ENCODE results near the gene ATXN7. TPM values are rescaled to one million over a fixed set of nuclear protein-coding genes. Genes with fewer than 3 reads are reported as not detected.
A peak's percentile ranks its signal among the peaks of the same experiment; 100 is the strongest.

The ATXN7 gene
- total and polyA plus RNA-seq, 4 donors, result 2.8 to 13.6 (median 5.6) TPM

DNA sequence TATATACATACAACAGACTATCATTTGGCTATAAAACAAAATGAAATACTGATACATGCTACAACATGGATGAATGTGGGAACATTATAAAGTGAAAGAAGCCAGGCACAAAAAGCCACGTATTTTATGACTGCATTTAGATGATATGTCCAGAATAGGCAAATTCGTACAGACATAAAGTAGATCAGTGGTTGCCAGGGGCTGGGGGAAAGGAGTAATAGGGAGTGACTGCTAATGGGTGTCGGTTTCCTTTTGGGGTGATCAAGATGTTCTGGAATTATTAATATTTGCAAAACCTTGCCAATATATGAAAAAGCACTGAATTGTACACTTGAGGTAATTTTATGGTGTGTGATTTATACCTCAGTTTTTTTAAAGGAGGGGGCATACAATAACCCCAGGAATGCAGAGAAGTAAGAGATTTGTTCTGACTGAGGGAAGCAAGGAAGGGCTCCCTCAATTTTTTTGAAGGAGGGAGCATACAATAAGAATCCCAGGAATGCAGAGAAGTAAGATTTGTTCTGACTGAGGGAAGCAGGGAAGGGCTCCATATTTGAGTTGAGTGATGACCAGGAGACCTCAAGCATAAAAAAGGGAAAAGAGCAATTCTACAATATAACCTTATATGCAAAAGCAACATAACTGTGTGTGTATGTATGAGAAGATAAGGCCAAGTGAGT lies 153.4 kb downstream of the ATXN7 start (continued):
- TF ChIP-seq, protein P1, sequence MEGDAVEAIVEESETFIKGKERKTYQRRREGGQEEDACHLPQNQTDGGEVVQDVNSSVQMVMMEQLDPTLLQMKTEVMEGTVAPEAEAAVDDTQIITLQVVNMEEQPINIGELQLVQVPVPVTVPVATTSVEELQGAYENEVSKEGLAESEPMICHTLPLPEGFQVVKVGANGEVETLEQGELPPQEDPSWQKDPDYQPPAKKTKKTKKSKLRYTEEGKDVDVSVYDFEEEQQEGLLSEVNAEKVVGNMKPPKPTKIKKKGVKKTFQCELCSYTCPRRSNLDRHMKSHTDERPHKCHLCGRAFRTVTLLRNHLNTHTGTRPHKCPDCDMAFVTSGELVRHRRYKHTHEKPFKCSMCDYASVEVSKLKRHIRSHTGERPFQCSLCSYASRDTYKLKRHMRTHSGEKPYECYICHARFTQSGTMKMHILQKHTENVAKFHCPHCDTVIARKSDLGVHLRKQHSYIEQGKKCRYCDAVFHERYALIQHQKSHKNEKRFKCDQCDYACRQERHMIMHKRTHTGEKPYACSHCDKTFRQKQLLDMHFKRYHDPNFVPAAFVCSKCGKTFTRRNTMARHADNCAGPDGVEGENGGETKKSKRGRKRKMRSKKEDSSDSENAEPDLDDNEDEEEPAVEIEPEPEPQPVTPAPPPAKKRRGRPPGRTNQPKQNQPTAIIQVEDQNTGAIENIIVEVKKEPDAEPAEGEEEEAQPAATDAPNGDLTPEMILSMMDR (IDR thresholded peaks at IDR 0.05; ENCODE audit: low read depth, low read length, missing input control), result no peak

DNA sequence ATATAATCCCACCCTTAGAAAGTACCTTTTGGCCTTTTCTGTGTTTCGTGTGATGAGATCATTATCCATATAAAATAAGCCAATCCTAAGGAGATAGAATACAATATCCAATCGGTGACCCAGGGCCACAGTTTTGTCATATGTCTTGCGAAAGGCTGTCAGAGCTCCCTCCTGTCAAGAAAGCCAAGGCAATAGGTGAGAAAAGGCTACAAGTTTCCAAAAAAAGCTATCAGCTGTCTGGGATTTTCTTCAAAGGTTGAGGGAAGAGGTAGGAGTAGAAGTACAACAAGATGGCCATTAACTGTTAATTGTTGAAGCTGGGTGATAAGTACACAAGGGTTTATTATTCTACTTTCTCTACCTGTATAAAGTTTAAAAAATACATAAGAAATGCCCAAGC lies 155.6 kb downstream of the ATXN7 start:
- WGBS, result 92% methylated on average over 3 of the region's 3 CpGs
- H3K9me3 ChIP-seq (ENCODE audit: control insufficient read depth in 4 of 4, low read length in 3 of 4), result no peaks in the 10 kb centered on the region
- H3K4me1 ChIP-seq (ENCODE audit: control insufficient read depth in 4 of 4, insufficient read depth in 4 of 4, low read length in 3 of 4), result peaks cover 7 to 17% (median 12%) of the 10 kb centered on the region in 4 donors
- peaks cover 8 to 41% (median 37%) of the 10 kb centered on the region in 4 donors for H3K36me3 ChIP-seq (ENCODE audit: control insufficient read depth in 4 of 4, insufficient read depth in 3 of 4, low read depth in 1 of 4, low read length in 3 of 4)
- no peaks in the 10 kb centered on the region for H3K27me3 ChIP-seq (ENCODE audit: control insufficient read depth in 4 of 4, insufficient read depth in 4 of 4, low read length in 3 of 4)
- TF ChIP-seq RXRA (IDR thresholded peaks at IDR 0.05), result no peak
- TF ChIP-seq, protein P2, sequence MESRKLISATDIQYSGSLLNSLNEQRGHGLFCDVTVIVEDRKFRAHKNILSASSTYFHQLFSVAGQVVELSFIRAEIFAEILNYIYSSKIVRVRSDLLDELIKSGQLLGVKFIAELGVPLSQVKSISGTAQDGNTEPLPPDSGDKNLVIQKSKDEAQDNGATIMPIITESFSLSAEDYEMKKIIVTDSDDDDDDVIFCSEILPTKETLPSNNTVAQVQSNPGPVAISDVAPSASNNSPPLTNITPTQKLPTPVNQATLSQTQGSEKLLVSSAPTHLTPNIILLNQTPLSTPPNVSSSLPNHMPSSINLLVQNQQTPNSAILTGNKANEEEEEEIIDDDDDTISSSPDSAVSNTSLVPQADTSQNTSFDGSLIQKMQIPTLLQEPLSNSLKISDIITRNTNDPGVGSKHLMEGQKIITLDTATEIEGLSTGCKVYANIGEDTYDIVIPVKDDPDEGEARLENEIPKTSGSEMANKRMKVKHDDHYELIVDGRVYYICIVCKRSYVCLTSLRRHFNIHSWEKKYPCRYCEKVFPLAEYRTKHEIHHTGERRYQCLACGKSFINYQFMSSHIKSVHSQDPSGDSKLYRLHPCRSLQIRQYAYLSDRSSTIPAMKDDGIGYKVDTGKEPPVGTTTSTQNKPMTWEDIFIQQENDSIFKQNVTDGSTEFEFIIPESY (IDR thresholded peaks at IDR 0.05), result no peak
- no peak for DNase-seq (ENCODE audit: low spot score)
- no peak overlapping the region for H3K27ac ChIP-seq (ENCODE audit: low read depth in 1 of 2, low read length in 2 of 2)
- no peak overlapping the region for H3K4me3 ChIP-seq (ENCODE audit: low read depth in 1 of 3, low read length in 3 of 3)
- H3K9ac ChIP-seq (ENCODE audit: low read depth in 1 of 2, low read length in 2 of 2), result no peak overlapping the region

DNA sequence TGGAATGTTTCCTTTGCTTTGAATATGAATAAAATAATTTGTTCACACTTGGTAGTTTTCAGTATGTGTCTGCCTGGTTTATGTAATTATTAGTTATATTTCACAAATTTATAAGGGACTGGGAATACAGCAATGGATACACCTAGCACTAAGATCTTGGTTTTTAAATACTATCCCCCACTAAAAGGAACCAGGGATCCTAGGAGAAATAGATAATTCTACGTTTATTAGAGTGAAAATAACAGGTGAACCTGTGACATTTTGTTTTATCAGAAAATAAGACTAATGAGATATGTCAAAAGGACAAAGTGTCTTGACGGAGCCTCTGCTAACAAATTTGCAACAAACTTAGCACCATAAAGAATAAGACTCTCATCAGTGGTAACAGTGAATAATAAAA lies 156.2 kb downstream of the ATXN7 start:
- Histone ChIP-seq H3K4me1 (ENCODE audit: control insufficient read depth in 4 of 4, insufficient read depth in 4 of 4, low read length in 3 of 4) (peaks cover 7 to 17% (median 12%) of the 10 kb centered on the region in 4 donors), H3K9ac (ENCODE audit: low read depth in 1 of 2, low read length in 2 of 2) (no peak overlapping the region), H3K27me3 (ENCODE audit: control insufficient read depth in 4 of 4, insufficient read depth in 4 of 4, low read length in 3 of 4) (no peaks in the 10 kb centered on the region), H3K9me3 (ENCODE audit: control insufficient read depth in 4 of 4, low read length in 3 of 4) (no peaks in the 10 kb centered on the region), H3K27ac (ENCODE audit: low read depth in 1 of 2, low read length in 2 of 2) (no peak overlapping the region), H3K36me3 (ENCODE audit: control insufficient read depth in 4 of 4, insufficient read depth in 3 of 4, low read depth in 1 of 4, low read length in 3 of 4) (peaks cover 8 to 36% (median 31%) of the 10 kb centered on the region in 4 donors), H3K4me3 (ENCODE audit: low read depth in 1 of 3, low read length in 3 of 3) (no peak overlapping the region)
- DNase-seq (ENCODE audit: low spot score), result no peak
- TF ChIP-seq FOXA1 (IDR thresholded peaks at IDR 0.05) (no peak), GABPA (IDR thresholded peaks at IDR 0.05 in 1 of 2, conservative IDR thresholded peaks at IDR 0.05 in 1 of 2) (no peak), JUND (IDR thresholded peaks at IDR 0.05) (no peak)
- TF ChIP-seq, protein P1 (IDR thresholded peaks at IDR 0.05; ENCODE audit: low read depth, low read length, missing input control), result no peak
- WGBS, result 91% methylated on average over 2 of the region's 2 CpGs

DNA sequence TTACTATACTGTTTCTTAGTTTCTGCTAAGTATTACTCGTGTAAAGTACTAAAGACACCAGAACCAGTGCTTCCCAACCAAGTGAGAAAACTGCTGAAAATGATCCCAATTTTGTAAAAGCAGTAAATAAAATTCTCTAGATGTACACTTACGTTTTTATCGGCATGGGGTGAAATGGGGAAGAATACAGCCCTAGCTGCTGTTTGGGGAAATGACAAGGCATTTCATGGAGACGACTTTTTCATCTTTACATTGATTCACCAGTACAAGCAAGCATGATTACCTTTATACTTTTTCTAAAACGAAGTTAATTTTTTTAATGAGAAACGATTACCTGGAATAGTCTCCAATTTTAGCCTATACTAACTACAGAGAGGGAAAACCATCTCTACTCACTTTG lies 158.3 kb downstream of the ATXN7 start:
- Histone ChIP-seq H3K4me1 (ENCODE audit: control insufficient read depth in 4 of 4, insufficient read depth in 4 of 4, low read length in 3 of 4) (peaks cover 7 to 17% (median 12%) of the 10 kb centered on the region in 4 donors), H3K27ac (ENCODE audit: low read depth in 1 of 2, low read length in 2 of 2) (no peak overlapping the region), H3K27me3 (ENCODE audit: control insufficient read depth in 4 of 4, insufficient read depth in 4 of 4, low read length in 3 of 4) (peaks cover 0 to 1% (median 0%) of the 10 kb centered on the region in 4 donors), H3K4me3 (ENCODE audit: low read depth in 1 of 3, low read length in 3 of 3) (peak overlapping the region; percentile 80 to 99 (median 98)), H3K9me3 (ENCODE audit: control insufficient read depth in 4 of 4, low read length in 3 of 4) (no peaks in the 10 kb centered on the region), H3K36me3 (ENCODE audit: control insufficient read depth in 4 of 4, insufficient read depth in 3 of 4, low read depth in 1 of 4, low read length in 3 of 4) (peaks cover 8 to 23% (median 22%) of the 10 kb centered on the region in 4 donors), H3K9ac (ENCODE audit: low read depth in 1 of 2, low read length in 2 of 2) (no peak overlapping the region)
- TF ChIP-seq EGR1 (IDR thresholded peaks at IDR 0.05; ENCODE audit: low read depth in 2 of 2) (no peak), FOXA2 (IDR thresholded peaks at IDR 0.05) (no peak), SP1 (IDR thresholded peaks at IDR 0.05) (no peak), YY1 (IDR thresholded peaks at IDR 0.05) (no peak), JUND (IDR thresholded peaks at IDR 0.05) (no peak), RXRA (IDR thresholded peaks at IDR 0.05) (no peak)
- 83% methylated on average over 6 of the region's 6 CpGs for WGBS
- no peak for DNase-seq (ENCODE audit: low spot score)

Measured in liver (tissue), 9 donors.